Adrenal gland (tissue), 5 donors: Measurements from ENCODE around the gene LIPI.

Source experiments
- CTCF ChIP-seq, 6 experiments: fragments of 450-650 bp in 4 of 6; fragments of 200-600 bp in 2 of 6; sonication (generic) in 1 of 6; IDR thresholded peaks; 1 replicate in 5 of 6; 2 replicates in 1 of 6; pipeline versions ENCODE4 v1.5.1 to v1.8.0; 2016 to 2021; ENCODE audit warnings: antibody characterized with exemption in 6 of 6, mild to moderate bottlenecking in 2 of 6, moderate library complexity in 1 of 6
- POLR2A ChIP-seq, 2 donors: fragments of 450-650 bp; IDR thresholded peaks; one replicate each; pipeline ENCODE4 v1.6.1; 2017; ENCODE audit warnings: antibody characterized with exemption in 2 of 2, mild to moderate bottlenecking in 2 of 2, moderate library complexity in 1 of 2
- donor health status: DM: no; HTN: no; CAD: no.

DNA sequence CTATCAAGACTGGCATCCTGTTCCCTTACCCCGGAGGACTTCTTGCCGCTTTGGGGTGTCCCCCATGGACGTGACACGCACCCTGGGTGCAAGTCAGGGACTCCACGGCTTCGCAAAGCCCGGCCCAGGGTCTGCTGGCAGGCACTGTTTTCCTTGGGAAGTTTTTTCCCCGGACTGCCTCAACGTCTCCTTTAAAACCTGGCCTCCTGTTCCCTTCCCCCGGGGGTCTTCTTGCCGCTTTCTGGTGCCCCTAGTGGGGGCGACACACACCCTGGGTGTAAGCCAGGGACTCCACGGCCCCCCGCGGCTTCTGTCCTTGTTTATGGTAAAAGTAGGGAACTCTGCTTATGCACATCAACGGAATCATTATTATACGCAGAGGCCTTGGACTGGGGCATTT lies 136.6 kb downstream of the LIPI start:
- TF ChIP-seq CTCF (IDR thresholded peaks at IDR 0.05) (no peak), POLR2A (IDR thresholded peaks at IDR 0.05) (no peak)
